Measurements from ENCODE around the gene KAT8.
A peak's percentile ranks its signal among the peaks of the same experiment; 100 is the strongest.

The KAT8 gene

DNA sequence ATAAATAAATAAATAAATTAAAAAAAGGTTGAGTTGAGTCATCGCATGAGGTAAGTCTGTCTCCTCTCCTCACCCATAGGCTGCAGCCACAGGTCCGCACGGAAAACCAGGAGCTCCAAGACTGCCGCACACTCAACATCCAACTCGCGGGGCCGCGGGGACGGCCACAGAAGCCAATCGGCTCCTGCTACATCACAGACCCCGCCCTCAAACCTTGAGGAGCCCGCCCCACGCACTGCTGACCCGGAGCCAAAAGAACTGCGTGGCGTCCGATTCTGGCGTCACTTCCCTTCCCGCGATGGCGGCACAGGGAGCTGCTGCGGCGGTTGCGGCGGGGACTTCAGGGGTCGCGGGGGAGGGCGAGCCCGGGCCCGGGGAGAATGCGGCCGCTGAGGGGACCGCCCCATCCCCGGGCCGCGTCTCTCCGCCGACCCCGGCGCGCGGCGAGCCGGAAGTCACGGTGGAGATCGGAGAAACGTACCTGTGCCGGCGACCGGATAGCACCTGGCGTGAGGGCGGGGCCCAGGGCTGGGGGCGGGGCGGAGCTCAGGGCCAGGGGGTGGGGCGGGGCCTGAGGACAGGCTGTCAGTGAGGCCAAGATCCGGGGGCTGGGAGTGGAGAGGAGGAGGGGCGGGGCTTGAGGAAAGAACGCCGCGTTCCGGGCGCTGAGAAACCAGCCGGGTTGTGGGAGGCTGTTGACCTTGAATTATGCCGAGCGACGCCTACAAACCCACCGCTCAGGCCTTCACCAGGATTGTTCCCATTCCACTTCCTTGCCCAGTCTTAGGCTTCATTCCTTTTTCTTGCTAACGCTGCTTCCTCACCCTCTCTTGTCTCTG lies at the start of gene KAT8:
Gene KAT8 (plus strand): TSS at position 281 of the 839 bp plus-strand sequence. CDS start 18 bp downstream, at position 299.
- H3K36me3 ChIP-seq (ENCODE audit: control insufficient read depth, insufficient read depth, low read length, severe bottlenecking) = peaks cover 40% of the 10 kb centered on the region

DNA sequence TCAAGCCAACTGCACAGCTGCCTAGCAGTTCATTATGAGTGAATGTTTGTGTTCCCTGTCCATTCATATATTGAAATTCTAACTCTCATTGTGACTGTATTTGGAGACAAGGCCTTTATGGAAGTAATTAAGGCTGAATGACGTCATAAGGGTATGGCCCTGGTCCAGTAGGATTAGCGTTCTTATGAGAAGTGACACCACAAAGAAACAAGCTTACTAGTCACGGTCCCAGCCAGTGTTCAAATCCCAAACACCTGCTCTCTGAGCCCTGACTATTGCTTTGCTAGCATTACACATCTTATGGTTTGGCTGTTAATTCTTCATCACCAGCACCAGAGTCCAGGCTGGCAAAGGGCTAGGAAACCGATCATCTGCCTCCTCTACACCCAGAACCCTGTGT lies 45.6 kb upstream of the KAT8 start:
- Histone ChIP-seq H3K36me3 (ENCODE audit: control insufficient read depth, insufficient read depth, low read length, severe bottlenecking) (peaks cover 5% of the 10 kb centered on the region), H3K9ac (ENCODE audit: low read length) (peak overlapping the region; percentile 97)
- DNase-seq (ENCODE audit: low read depth) = peak; percentile 77

More for the DNA sequence above, at the start of gene KAT8:
- Histone ChIP-seq H3K4me1 (ENCODE audit: control insufficient read depth, insufficient read depth, low read length) (peaks cover 12% of the 10 kb centered on the region), H3K27me3 (replicated peaks; ENCODE audit: control insufficient read depth, insufficient read depth, low read length) (no peaks in the 10 kb centered on the region), H3K9me3 (ENCODE audit: control insufficient read depth, low read length) (no peaks in the 10 kb centered on the region), H3K9ac (ENCODE audit: low read length) (peak within 1 kb of the TSS; percentile 96), H3K4me3 (ENCODE audit: low read length) (peak within 1 kb of the TSS; percentile 91)
- DNase-seq (ENCODE audit: low read depth) = peak; percentile 99

DNA sequence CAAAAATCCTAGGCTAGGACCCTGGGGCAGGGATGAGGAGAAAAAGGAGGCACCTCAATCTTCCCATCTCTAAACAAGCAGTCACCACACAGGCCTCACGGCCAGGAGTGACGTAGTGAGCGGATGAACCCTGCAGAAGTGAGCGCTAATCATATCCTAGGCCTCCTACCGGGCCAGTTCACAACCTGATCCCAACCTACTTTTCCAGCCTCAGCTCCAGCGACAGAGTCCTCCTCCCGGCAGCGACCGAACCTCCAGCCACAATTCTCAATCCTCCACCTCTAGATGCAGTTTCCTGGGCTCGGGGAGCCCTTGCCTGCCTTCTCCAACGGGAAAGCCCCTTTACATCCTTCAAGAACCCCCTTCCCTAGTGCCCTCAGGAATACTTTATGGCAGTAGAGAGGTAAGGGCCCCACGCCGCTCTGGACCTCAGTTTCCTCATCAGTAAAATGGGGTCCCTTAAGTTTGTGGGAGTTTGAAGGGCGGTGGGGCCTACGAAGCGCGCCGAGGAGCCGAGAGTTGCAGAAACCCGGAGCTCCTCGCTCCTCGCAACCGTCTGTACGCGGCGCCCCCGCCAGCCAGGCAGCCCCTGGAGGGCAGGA lies 44.8 kb upstream of the KAT8 start:
- Histone ChIP-seq H3K4me1 (ENCODE audit: control insufficient read depth, insufficient read depth, low read length) (peaks cover 13% of the 10 kb centered on the region), H3K27me3 (replicated peaks; ENCODE audit: control insufficient read depth, insufficient read depth, low read length) (no peaks in the 10 kb centered on the region), H3K9me3 (ENCODE audit: control insufficient read depth, low read length) (no peaks in the 10 kb centered on the region), H3K4me3 (ENCODE audit: low read length) (peak overlapping the region; percentile 99), H3K36me3 (ENCODE audit: control insufficient read depth, insufficient read depth, low read length, severe bottlenecking) (peaks cover 13% of the 10 kb centered on the region), H3K9ac (ENCODE audit: low read length) (peak overlapping the region; percentile 97)
- DNase-seq (ENCODE audit: low read depth) = peak; percentile 48

More for the DNA sequence above, 45.6 kb upstream of the KAT8 start:
- Histone ChIP-seq H3K4me3 (ENCODE audit: low read length) (peak overlapping the region; percentile 99), H3K4me1 (ENCODE audit: control insufficient read depth, insufficient read depth, low read length) (peaks cover 13% of the 10 kb centered on the region), H3K9me3 (ENCODE audit: control insufficient read depth, low read length) (no peaks in the 10 kb centered on the region), H3K27me3 (replicated peaks; ENCODE audit: control insufficient read depth, insufficient read depth, low read length) (no peaks in the 10 kb centered on the region)

DNA sequence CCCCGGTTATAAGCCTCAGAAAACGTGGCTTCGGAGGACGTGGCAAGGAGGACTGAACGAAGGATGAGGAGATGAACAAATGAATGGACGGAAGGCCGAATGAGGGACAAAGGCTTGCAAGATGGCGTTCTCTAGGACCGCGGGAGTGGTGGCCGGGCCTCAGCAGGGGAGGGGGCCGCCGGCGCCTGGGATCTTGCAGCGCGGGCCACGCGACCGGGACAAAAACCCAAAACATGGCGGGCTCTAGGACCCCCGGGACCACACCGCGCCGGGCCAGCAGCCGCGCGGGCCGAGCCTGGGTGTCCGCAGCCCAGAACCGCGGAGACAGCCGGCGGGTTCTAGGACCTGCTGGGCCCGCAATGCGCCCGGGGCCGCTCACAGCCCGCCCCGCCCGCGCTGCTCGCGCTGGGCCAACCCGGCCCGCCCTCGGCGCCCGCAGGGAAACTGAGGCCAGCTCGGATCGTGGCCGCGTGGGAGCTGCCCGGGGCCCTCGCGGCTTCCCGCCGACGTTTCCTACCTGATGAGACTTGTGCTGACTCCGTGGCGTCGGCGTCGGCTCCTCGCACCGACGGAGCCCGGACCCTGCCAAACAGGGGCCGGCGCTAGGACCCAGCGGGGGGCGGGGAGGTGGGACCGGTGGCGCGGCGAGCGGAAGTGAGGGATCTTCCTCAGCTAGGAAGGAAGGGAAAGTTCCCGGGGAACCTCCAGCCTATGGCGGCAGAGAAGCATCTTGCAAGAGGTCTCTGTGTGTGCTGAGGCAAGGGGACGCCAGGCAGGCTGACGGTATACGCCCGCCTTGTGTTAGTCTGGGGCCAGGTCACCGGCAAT lies 44.1 kb upstream of the KAT8 start:
- peaks cover 13% of the 10 kb centered on the region for H3K4me1 ChIP-seq (ENCODE audit: control insufficient read depth, insufficient read depth, low read length)
- no peaks in the 10 kb centered on the region for H3K9me3 ChIP-seq (ENCODE audit: control insufficient read depth, low read length)
- peak overlapping the region; percentile 97 for H3K9ac ChIP-seq (ENCODE audit: low read length)
- H3K36me3 ChIP-seq (ENCODE audit: control insufficient read depth, insufficient read depth, low read length, severe bottlenecking) = peaks cover 20% of the 10 kb centered on the region
- H3K4me3 ChIP-seq (ENCODE audit: low read length) = peak overlapping the region; percentile 99
- DNase-seq (ENCODE audit: low read depth) = peak; percentile 97
- no peaks in the 10 kb centered on the region for H3K27me3 ChIP-seq (replicated peaks; ENCODE audit: control insufficient read depth, insufficient read depth, low read length)

DNA sequence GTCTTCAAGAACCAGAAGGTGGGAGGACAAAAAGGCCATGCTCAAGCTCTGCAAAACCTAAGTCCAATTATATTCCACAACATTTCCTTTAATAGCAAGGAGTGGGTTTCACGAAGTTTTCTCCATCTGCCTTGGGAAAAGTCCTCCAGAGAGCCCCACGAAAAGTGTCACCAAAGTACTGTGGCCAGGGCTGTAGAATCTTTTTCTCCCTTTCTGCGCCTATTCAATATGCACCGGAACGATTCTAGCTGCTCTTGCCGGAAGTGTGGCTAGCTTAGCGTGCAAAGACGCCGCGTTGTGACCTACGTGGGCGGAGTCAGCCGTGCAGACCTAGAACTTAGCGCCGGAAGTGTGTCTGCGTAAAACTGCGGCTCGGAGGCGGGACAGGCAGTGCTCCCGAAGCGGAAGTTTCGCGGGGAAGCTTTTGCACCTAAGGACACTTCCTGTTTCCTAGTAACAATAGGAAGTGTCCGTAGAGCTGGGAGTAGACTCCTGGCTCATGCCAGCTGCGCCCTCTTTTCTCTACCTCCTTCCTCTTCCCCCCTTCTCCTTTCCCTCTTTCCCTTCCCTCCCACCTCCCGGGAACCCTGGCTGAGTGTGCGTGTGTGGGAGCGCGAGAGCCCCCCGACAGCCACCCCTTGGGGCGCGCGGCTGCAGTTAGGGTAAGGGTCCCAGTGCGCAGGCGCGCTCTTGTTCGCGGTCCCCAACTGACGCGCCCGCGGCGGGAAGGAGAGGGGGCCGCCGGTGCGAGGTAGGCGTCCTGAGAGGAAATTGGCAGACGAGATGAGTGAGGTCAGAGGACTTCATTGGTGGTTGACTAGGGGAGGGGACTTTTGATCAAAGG lies 43.3 kb upstream of the KAT8 start, which contains the start of the genes ZNF646 and ZNF668:
Gene ZNF646 (plus strand): TSS at position 453 of the 844 bp plus-strand sequence. CDS start 1,903 bp downstream, outside the sequence.
Gene ZNF668 (minus strand): TSS at position 271 of the 844 bp plus-strand sequence. CDS start 9,781 bp downstream, outside the sequence.
- Histone ChIP-seq H3K27me3 (replicated peaks; ENCODE audit: control insufficient read depth, insufficient read depth, low read length) (no peaks in the 10 kb centered on the region), H3K36me3 (ENCODE audit: control insufficient read depth, insufficient read depth, low read length, severe bottlenecking) (peaks cover 28% of the 10 kb centered on the region), H3K4me3 (ENCODE audit: low read length) (peak within 1 kb of the TSS; percentile 99), H3K4me1 (ENCODE audit: control insufficient read depth, insufficient read depth, low read length) (peaks cover 13% of the 10 kb centered on the region), H3K9ac (ENCODE audit: low read length) (peak within 1 kb of the TSS; percentile 97), H3K9me3 (ENCODE audit: control insufficient read depth, low read length) (no peaks in the 10 kb centered on the region)
- peak; percentile 100 for DNase-seq (ENCODE audit: low read depth)

DNA sequence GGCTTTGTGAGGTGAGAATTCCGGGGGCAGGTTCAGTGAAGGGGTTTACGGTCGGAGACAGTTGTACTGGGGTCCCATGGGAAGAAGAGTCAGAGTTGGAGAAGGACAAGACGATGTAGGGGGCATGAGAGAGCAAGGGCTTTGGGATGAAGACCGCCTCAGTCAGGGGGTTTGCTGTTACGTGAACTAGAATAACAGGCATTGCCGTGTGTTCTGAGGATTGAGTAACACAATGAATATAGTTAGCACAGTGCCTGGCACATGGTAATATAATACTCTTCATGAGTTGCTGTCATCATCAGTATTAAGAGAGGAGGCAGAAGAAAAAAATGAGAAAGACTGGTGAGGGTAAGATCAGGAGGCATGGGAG lies 42.7 kb upstream of the KAT8 start:
- Histone ChIP-seq H3K9ac (ENCODE audit: low read length) (peak overlapping the region; percentile 97), H3K4me3 (ENCODE audit: low read length) (peak overlapping the region; percentile 99), H3K4me1 (ENCODE audit: control insufficient read depth, insufficient read depth, low read length) (peaks cover 13% of the 10 kb centered on the region), H3K9me3 (ENCODE audit: control insufficient read depth, low read length) (no peaks in the 10 kb centered on the region), H3K27me3 (replicated peaks; ENCODE audit: control insufficient read depth, insufficient read depth, low read length) (no peaks in the 10 kb centered on the region), H3K36me3 (ENCODE audit: control insufficient read depth, insufficient read depth, low read length, severe bottlenecking) (peaks cover 34% of the 10 kb centered on the region)
- DNase-seq (ENCODE audit: low read depth) = peak; percentile 64

DNA sequence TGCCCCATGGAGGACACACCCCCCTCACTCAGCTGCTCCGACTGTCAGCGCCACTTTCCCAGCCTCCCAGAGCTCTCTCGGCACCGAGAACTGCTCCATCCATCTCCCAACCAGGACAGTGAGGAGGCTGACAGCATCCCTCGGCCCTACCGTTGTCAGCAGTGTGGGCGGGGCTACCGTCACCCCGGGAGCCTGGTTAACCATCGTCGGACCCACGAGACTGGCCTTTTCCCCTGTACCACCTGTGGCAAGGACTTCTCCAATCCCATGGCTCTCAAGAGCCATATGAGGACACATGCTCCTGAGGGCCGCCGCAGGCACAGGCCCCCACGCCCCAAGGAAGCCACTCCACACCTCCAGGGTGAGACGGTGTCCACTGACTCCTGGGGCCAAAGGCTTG lies 41.1 kb upstream of the KAT8 start:
- DNase-seq (ENCODE audit: low read depth) = no peak
- Histone ChIP-seq H3K4me1 (ENCODE audit: control insufficient read depth, insufficient read depth, low read length) (peaks cover 13% of the 10 kb centered on the region), H3K9me3 (ENCODE audit: control insufficient read depth, low read length) (no peaks in the 10 kb centered on the region), H3K27me3 (replicated peaks; ENCODE audit: control insufficient read depth, insufficient read depth, low read length) (no peaks in the 10 kb centered on the region), H3K4me3 (ENCODE audit: low read length) (no peak overlapping the region), H3K9ac (ENCODE audit: low read length) (no peak overlapping the region), H3K36me3 (ENCODE audit: control insufficient read depth, insufficient read depth, low read length, severe bottlenecking) (peaks cover 44% of the 10 kb centered on the region)

DNA sequence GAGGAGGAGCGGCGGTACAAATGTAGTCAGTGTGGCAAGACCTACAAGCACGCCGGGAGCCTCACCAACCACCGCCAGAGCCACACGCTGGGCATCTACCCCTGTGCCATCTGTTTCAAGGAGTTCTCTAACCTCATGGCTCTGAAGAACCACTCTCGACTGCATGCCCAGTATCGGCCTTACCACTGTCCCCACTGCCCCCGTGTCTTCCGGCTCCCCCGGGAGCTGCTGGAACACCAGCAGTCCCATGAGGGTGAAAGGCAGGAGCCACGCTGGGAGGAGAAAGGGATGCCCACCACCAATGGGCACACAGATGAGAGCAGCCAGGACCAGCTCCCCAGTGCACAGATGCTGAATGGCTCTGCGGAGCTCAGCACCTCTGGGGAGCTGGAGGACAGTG lies 40.4 kb upstream of the KAT8 start:
- Histone ChIP-seq H3K9me3 (ENCODE audit: control insufficient read depth, low read length) (no peaks in the 10 kb centered on the region), H3K9ac (ENCODE audit: low read length) (no peak overlapping the region), H3K27me3 (replicated peaks; ENCODE audit: control insufficient read depth, insufficient read depth, low read length) (no peaks in the 10 kb centered on the region), H3K36me3 (ENCODE audit: control insufficient read depth, insufficient read depth, low read length, severe bottlenecking) (peaks cover 44% of the 10 kb centered on the region), H3K4me1 (ENCODE audit: control insufficient read depth, insufficient read depth, low read length) (peaks cover 7% of the 10 kb centered on the region), H3K4me3 (ENCODE audit: low read length) (no peak overlapping the region)
- DNase-seq (ENCODE audit: low read depth) = no peak

DNA sequence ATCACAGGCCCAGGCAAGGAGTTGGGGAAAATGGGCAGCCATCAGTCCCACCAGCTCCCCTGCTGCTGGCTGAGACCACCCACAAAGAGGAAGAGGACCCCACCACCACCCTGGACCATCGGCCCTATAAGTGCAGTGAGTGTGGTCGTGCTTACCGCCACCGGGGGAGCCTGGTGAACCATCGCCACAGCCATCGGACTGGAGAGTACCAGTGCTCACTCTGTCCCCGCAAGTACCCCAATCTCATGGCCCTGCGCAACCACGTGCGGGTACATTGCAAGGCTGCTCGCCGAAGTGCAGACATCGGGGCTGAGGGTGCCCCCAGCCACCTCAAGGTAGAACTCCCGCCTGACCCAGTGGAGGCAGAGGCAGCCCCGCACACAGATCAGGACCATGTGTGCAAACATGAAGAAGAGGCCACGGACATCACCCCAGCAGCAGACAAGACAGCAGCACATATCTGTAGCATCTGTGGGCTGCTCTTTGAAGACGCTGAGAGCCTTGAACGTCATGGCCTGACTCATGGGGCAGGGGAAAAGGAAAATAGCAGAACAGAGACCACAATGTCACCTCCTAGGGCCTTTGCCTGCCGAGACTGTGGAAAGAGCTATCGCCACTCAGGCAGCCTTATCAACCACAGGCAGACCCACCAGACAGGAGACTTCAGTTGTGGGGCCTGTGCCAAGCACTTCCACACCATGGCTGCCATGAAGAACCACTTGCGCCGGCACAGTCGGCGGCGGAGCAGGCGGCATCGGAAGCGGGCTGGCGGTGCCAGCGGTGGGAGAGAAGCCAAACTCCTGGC lies 39.7 kb upstream of the KAT8 start:
- Histone ChIP-seq H3K9ac (ENCODE audit: low read length) (no peak overlapping the region), H3K36me3 (ENCODE audit: control insufficient read depth, insufficient read depth, low read length, severe bottlenecking) (peaks cover 44% of the 10 kb centered on the region), H3K4me3 (ENCODE audit: low read length) (no peak overlapping the region), H3K27me3 (replicated peaks; ENCODE audit: control insufficient read depth, insufficient read depth, low read length) (no peaks in the 10 kb centered on the region), H3K9me3 (ENCODE audit: control insufficient read depth, low read length) (no peaks in the 10 kb centered on the region), H3K4me1 (ENCODE audit: control insufficient read depth, insufficient read depth, low read length) (peaks cover 8% of the 10 kb centered on the region)
- no peak for DNase-seq (ENCODE audit: low read depth)
